ENCODE measurements around the gene CALHM1.

Gene CALHM1

GRCh38 chr10:103481974-103482531, 23.4 kb upstream of the CALHM1 start:
- no peak for DNase-seq

DNA sequence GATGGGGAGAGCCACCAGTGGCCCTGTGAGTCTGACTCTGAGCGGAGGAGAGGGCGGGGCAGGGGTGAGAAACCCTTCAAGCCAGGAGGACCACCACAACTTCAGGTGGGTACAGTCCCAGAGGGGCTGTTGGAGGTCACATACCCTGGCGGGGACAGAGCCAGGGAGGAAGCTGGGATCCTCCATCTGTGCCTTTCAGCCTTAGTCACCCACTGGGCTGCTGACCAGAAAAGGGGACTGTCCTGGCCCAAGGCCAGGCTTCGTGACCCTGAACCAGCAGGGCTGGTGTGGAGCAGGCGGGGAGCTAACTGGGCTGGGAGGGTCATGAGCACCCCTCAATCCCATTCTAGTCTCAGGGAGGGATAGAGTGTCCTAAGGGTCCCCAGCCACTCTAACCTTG, 21.8 kb upstream of the CALHM1 start:
- no peak for DNase-seq

DNA sequence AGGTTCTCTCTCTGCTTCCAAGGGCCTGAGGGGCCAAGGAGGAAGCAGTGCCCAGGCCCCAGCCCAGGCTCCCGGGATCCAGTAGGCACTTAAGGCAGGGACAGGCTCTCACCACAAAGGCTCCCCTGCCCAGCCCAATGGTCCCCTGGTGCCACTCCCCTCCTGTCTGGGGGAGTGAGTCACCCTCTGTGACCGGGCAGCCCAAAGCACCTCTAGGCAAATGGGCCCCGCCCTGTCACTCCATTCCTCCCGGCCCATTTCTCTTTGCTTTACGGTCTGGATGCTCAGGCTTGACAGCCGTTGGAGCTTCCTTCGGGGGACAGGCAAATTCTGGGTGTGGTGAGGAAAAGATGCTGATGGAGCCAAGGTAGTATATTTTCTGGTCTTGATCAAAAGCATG, 20.4 kb upstream of the CALHM1 start, which contains the start of gene CALHM3:
Gene CALHM3, minus strand, starts transcription at position 106 of the 400 bp plus-strand sequence. CDS start 208 bp downstream, outside the sequence.
- no peak for DNase-seq

GRCh38 chr10:103478671-103479070, 20.0 kb upstream of the CALHM1 start:
- no peak for DNase-seq

DNA sequence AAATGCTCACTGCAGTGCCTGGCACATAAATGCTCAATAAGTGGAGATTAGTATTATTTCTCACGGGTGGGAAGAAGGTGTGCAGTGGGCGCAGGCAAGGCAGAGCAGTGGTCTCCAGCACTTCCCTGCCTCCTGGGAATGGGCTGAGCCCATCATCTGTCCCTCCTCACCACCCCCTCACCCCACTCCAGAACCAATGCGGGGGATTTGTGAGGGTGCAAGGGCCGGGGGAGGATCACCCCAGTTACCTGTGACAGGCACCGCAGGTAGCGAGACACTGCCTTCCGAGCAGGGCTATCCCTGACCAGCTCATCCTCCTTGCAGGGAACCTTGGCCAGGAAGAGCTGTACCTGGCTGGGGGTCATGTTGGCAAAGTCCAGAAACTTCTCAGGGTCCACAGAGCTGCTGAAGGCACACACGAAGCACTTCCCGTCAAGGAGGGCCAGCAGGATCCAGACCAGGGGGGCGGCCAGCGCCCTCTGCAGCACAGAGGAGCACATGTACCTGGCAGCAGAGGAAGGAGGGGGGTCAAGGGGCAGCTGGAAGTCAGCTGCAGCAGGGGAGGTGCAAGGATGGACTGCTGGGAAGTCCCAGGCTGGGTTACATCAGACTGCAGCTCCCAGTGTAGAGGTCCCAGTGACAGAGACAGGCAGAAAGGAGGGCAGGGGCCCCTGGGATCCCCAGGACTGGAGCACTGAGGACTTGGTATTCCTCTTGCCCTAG, 17.5 kb upstream of the CALHM1 start:
- DNase-seq = no peak

DNA sequence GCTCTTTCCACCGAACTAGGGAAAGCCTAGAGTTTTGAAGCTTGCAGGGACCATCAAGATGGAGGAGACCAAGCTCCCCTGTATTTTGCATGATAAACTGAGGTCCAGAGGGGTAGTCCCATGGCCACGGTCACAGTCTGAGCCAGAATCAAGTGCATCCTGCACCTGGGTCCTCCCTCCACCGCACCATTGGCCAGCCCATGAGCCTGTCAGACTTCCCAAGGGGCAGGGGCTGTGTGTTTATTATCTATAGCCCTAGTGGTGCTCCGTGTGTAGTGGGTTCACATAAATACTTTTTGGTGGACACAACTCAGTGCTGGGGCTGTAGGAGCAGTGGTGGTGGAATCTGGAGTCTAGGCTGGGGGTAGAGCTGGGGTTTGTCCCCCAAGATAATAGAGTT, 16.7 kb upstream of the CALHM1 start:
- no peak for DNase-seq

DNA sequence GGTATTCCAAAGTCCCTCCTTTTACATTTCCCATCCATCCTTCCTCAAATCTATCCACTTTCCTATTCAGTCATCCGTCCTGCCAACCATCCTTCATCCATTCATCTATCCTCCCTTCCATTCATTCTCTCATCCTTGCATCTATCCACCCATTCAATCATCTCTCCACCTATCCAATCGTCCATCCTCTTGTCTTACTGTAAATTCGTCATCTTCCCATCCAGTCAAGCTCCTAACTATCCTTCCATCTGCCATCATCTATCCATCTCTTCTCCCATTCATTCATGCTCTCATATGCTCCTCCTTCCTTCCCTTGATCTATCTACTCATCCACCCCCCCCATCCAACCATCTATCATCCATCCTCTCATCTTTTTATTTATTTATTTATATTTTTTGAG, 15.4 kb upstream of the CALHM1 start:
- DNase-seq = no peak

GRCh38 chr10:103473261-103473671, 14.6 kb upstream of the CALHM1 start:
- no peak for DNase-seq

GRCh38 chr10:103472005-103472404, 13.3 kb upstream of the CALHM1 start:
- DNase-seq = no peak

DNA sequence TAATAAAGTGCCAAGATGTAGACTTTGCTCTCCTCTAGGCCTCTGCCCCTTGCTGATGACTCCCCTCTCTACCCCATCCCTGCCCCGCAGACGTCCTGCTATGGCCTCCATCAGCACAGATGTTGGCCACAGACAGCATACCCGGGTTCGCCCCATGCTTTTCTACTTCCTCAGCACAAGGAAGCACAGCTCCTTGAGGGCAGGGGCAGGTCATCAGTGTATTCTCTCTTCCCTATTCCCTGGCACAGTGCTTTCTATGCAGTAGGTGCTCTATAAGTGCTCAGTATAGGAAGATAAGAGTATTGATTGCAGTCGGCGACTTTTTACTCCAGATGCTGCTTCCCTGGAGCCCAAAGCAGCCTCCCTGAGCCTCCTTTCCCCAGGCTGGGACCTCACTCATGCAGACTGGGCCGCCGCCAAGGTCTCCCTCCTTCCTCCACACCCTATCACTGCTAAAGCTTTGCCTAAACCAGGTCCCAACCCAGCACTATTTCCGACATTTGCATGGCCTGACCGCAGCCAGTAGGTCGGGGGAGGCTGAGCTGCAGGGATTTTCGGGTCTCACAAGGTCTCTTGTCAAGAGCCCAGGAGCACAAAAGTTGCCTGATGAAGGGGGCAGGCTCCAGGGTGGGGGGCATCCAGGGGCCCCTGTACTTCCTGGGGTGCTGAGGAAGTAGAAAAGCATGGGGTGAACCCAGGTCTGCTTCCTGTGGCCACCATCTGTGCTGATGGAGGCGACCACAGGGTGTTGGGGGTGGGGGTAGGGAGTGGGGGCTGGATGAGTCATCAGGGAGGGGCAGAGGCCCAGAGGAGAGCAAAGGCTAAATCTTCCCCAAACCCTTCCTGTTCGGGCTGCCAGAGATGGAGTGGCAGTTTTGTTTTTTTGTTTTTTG, 12.3 kb upstream of the CALHM1 start:
- DNase-seq = peak in 2 of 4 experiments; percentile 48

DNA sequence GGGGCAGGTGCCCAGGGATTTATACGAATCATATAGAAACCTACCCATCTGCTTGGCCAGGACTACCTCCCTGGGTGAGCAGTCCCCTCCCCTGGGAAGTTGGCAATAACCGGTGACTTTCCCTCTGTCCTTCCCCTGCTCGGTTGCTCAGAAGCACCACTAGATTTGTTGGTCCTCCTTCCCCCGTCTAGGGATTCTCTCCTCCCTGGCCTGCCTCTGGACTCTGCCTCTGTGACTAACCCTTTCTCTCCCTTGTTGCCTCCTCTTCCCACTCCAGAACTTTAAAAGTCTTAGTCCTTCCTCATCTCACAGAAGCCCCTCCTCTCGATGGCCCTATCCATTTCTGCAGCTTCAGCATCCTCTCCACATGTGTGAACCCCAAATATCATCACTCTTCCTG, 10.5 kb upstream of the CALHM1 start:
- DNase-seq = no peak

DNA sequence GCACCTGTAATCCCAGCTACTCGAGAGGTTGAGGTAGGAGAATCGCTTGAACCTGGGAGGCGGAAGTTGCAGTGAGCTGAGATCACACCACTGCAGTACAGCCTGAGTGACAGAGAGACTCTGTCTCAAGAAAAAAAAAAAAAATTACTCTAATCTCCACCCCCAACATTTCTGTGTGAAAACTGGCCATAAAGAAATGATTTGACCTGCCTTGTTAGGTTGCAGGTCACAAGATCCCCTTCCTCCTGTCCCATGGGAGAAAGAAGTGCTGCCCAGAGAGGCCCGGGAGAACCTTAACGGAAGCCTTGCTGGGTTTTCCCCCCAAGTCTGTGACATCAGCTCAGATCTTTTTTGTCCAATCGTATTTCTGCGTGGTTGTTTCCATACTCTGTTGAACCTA, 8.7 kb upstream of the CALHM1 start:
- DNase-seq = no peak

GRCh38 chr10:103466734-103467133, 8.0 kb upstream of the CALHM1 start:
- DNase-seq = no peak

GRCh38 chr10:103465411-103466179, 6.9 kb upstream of the CALHM1 start:
- no peak for DNase-seq

DNA sequence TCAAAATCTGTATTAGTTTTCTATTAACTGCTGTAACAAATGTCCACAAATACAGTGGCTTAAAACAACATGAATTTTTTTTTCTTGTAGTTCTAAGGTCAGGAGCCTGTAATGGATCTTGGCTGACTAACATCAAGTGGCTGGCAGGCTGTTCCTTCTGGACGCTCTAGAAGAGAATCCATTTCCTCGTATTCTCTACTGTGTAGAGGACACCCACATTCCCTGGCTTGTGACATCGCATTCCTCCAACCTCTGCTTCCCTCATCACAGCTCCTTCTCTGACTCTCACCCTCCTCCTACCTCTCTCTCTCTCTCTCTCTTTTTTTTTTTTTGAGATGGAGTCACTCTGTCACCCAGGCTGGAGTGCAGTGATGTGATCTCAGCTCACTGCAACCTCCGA, 4.8 kb upstream of the CALHM1 start:
- DNase-seq = no peak

DNA sequence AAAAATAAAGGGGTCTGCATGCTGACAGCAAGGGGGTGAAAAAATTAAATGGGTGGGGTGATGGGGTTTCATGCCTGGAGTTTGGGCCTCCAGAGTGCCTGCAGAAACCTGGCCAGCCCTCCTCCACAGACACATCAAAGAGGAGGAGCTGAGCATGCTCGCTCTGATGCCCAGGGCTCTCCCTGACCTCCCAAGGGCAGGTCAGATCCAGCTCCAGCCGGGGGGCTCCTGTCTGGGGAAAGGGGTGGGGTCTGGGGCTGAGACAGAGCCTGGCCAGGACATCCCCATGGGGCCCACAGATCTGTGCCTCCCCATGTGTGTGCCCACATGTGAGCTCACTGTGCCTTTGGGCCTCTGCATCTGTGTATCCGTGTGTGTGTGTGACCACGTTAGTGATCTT, 915 bp upstream of the CALHM1 start:
- DNase-seq = no peak

GRCh38 chr10:103457896-103458583, 660 bp downstream of the CALHM1 start:
- DNase-seq = no peak

GRCh38 chr10:103457176-103457712, 1.5 kb downstream of the CALHM1 start:
- DNase-seq = no peak

DNA sequence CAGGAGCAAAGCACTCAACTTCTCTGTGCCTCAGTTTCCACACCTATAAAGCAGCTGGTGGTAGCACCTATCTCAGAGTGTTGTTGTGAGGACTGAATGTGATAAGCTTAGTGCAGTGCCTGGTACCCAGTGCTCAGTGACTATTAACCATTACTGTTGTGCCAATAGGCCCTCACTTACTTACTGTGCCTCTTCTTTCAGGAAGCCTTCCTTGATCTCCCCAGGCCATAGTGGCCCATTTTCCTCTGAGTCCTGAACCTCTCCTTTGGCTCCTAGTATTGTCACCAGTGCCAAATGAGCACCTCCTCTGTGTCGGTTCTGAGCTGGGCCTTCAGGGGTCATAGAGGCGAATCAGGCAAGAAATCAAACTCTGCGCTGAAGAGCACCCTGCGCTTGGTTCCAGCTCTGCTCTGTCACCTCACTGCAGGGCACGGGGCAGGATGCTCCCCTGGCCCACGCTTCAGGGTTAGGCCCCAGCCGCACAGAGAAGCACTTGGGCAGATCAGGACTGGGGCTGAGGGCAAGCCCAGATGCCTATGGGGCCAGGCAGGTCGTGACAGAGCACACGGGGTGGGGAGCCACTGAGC, 2.5 kb downstream of the CALHM1 start:
- DNase-seq = no peak

DNA sequence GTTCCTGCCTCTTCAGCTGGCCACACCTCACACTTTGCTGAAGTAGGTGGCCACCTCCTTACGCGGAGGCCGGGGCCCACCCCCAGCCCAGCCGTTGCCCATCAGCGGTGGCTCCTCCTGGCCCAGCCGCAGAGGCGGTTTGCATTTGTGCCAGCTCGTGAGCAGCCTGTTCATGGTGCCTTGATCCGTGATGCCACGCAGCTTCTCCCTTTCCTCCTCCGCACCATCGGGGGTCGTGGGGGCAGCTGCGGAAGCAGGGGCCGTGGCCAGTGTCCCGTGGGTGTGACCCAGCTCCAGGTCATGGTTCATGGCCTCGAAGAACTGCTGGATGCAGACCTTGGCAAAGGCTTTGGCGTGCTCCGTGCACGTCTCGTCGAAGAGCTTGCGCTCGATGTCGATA, 3.5 kb downstream of the CALHM1 start:
- DNase-seq = no peak

GRCh38 chr10:103454026-103454425, 4.7 kb downstream of the CALHM1 start:
- DNase-seq = no peak

All from activated naive CD4-positive, alpha-beta T cell (primary cell).